WTC11 (cell line): ENCODE data around the gene SALL4.

Source experiments
- ATF2 ChIP-seq: sonication (generic); formaldehyde crosslinking; IDR thresholded peaks from 2 replicates; pipeline ENCODE4 v1.8.1; 2022; ENCODE audit warnings: low read depth, missing genetic modification reagents, borderline replicate concordance
- CBFB ChIP-seq: sonication (generic); formaldehyde crosslinking; IDR thresholded peaks from 2 replicates; pipeline ENCODE4 v1.8.1; 2022; ENCODE audit warnings: mild to moderate bottlenecking, low read depth, missing genetic modification reagents
- CREB1 ChIP-seq: sonication (generic); formaldehyde crosslinking; IDR thresholded peaks from 2 replicates; pipeline ENCODE4 v1.8.0; 2023; ENCODE audit warnings: mild to moderate bottlenecking, missing genetic modification reagents
- CTCF ChIP-seq: fragments of 200-600 bp; IDR thresholded peaks from 2 replicates; pipeline ENCODE4 v1.8.0; 2022; ENCODE audit warnings: antibody characterized with exemption
- E2F5 ChIP-seq: sonication (generic); formaldehyde crosslinking; IDR thresholded peaks from 2 replicates; pipeline ENCODE4 v1.8.1; 2022; ENCODE audit warnings: mild to moderate bottlenecking, moderate library complexity, missing genetic modification reagents
- ELF4 ChIP-seq: sonication (generic); formaldehyde crosslinking; IDR thresholded peaks from 2 replicates; pipeline ENCODE4 v1.8.1; 2022; ENCODE audit warnings: low read depth, mild to moderate bottlenecking, moderate library complexity, missing genetic modification reagents
- ESRRA ChIP-seq: sonication (generic); formaldehyde crosslinking; IDR thresholded peaks from 2 replicates; pipeline ENCODE4 v1.8.1; 2022; ENCODE audit warnings: mild to moderate bottlenecking, missing genetic modification reagents, borderline replicate concordance
- NFE2L1 ChIP-seq: sonication (generic); formaldehyde crosslinking; IDR thresholded peaks from 2 replicates; pipeline ENCODE4 v1.8.1; 2023; ENCODE audit warnings: missing genetic modification reagents
- NR1H2 ChIP-seq: sonication (generic); formaldehyde crosslinking; IDR thresholded peaks from 2 replicates; pipeline ENCODE4 v1.9.0; 2021; ENCODE audit warnings: mild to moderate bottlenecking, moderate library complexity, missing genetic modification reagents
- SP1 ChIP-seq: sonication (generic); formaldehyde crosslinking; conservative IDR thresholded peaks from 2 replicates; pipeline ENCODE4 v1.8.1; 2022; ENCODE audit warnings: missing genetic modification reagents
- TCF7 ChIP-seq: sonication (generic); formaldehyde crosslinking; IDR thresholded peaks from 2 replicates; pipeline ENCODE4 v1.8.0; 2022; ENCODE audit warnings: mild to moderate bottlenecking, low read depth, missing genetic modification reagents, moderate library complexity
- ZNF232 ChIP-seq: sonication (generic); formaldehyde crosslinking; IDR thresholded peaks from 2 replicates; pipeline ENCODE4 v1.8.0; 2022; ENCODE audit warnings: mild to moderate bottlenecking, missing genetic modification reagents
- ZNF263 ChIP-seq: sonication (generic); formaldehyde crosslinking; IDR thresholded peaks from 2 replicates; pipeline ENCODE4 v1.8.1; 2022; ENCODE audit warnings: low read depth, mild to moderate bottlenecking, moderate library complexity, missing genetic modification reagents
- ZNF423 ChIP-seq: fragments of 250-450 bp; sonication (Bioruptor Pico); IDR thresholded peaks from 2 replicates; pipeline ENCODE4 v2.1.2; 2022; ENCODE audit warnings: mild to moderate bottlenecking, moderate library complexity

GRCh38 chr20:51812861-51813260 is 10.5 kb upstream of the SALL4 start:
- TF ChIP-seq NFE2L1 (no peak), CTCF (no peak), ZNF263 (CRISPR knock-in tag) (no peak), SP1 (no peak), ATF2 (CRISPR knock-in tag) (no peak), NR1H2 (CRISPR knock-in tag) (no peak), ZNF232 (CRISPR knock-in tag) (no peak), CBFB (CRISPR knock-in tag) (no peak), TCF7 (CRISPR knock-in tag) (no peak), ZNF423 (CRISPR knock-in tag) (no peak), CREB1 (no peak), ELF4 (CRISPR knock-in tag) (no peak), E2F5 (no peak), ESRRA (CRISPR knock-in tag) (no peak)
